NCI-H82 treated with DMSO at 0.1 percent for 48 hours (cell line): Measurements from ENCODE around the gene ARID1A.
A peak's percentile ranks its signal among the peaks of the same experiment; 100 is the strongest.

Source experiments
- DNase-seq: peaks from one replicate; lab custom pipeline; 2025; ENCODE audit not compliant: unreplicated experiment; lab: John Stamatoyannopoulos, UW

The ARID1A gene

GRCh38 chr1:26727476-26727875 is 31.7 kb downstream of the ARID1A start:
- no peak for DNase-seq

GRCh38 chr1:26728645-26729044 is 32.8 kb downstream of the ARID1A start:
- DNase-seq, result no peak

- DNase-seq, result no peak
Measured at GRCh38 chr1:26729633-26730032, 33.8 kb downstream of the ARID1A start.

GRCh38 chr1:26730695-26731094 is 34.9 kb downstream of the ARID1A start:
- DNase-seq, result no peak

- no peak for DNase-seq
Measured at GRCh38 chr1:26731233-26731902, 35.6 kb downstream of the ARID1A start.

GRCh38 chr1:26733392-26733791 is 37.6 kb downstream of the ARID1A start:
- DNase-seq, result no peak

GRCh38 chr1:26733982-26734381 is 38.2 kb downstream of the ARID1A start:
- no peak for DNase-seq

- DNase-seq, result no peak
Measured at GRCh38 chr1:26734501-26735058, 38.8 kb downstream of the ARID1A start.

- no peak for DNase-seq
Measured at GRCh38 chr1:26739329-26739914, 43.6 kb downstream of the ARID1A start.

- no peak for DNase-seq
Measured at GRCh38 chr1:26740023-26740634, 44.3 kb downstream of the ARID1A start.

- no peak for DNase-seq
Measured at GRCh38 chr1:26740952-26741351, 45.1 kb downstream of the ARID1A start.

- DNase-seq, result no peak
Measured at GRCh38 chr1:26743426-26744059, 47.7 kb downstream of the ARID1A start.

GRCh38 chr1:26744075-26744959 is 48.5 kb downstream of the ARID1A start:
- DNase-seq, result no peak

- DNase-seq, result no peak
Measured at GRCh38 chr1:26745191-26745590, 49.4 kb downstream of the ARID1A start.

GRCh38 chr1:26747048-26747447 is 51.2 kb downstream of the ARID1A start:
- no peak for DNase-seq

GRCh38 chr1:26748351-26748750 is 52.5 kb downstream of the ARID1A start:
- no peak for DNase-seq

GRCh38 chr1:26749458-26749857 is 53.6 kb downstream of the ARID1A start:
- no peak for DNase-seq

GRCh38 chr1:26750428-26750827 is 54.6 kb downstream of the ARID1A start:
- DNase-seq, result no peak

- no peak for DNase-seq
Measured at GRCh38 chr1:26752519-26752918, 56.7 kb downstream of the ARID1A start.

- peak; percentile 31 for DNase-seq
Measured at GRCh38 chr1:26754086-26754874, 58.5 kb downstream of the ARID1A start.
